Activated B cell treated with CpG ODN at 0.5 μM for 24 hours (primary cell): ENCODE results near the gene CNNM4. TPM values are rescaled to one million over a fixed set of nuclear protein-coding genes. Genes with fewer than 3 reads are reported as not detected.
A peak's percentile ranks its signal among the peaks of the same experiment; 100 is the strongest.

Experiments
- ATAC-seq: fragments of 200-7000 bp; cut with Tn5 transposase; one replicate; pipeline ENCODE4 v1.10.0; 2021; ENCODE audit warnings: low read depth, mild to moderate bottlenecking, moderate library complexity
- CTCF ChIA-PET: fragments of 350-600 bp; sonication (Branson Sonifier 250); formaldehyde crosslinking; loops from one replicate; lab custom pipeline; 2021; ENCODE audit warnings: antibody characterized with exemption; lab: Charles Lee
- POLR2A ChIA-PET: fragments of 350-600 bp; sonication (Branson Sonifier 250); formaldehyde crosslinking; loops from one replicate; lab custom pipeline; 2021; ENCODE audit warnings: antibody characterized with exemption; lab: Charles Lee
- DNase-seq: peaks from one replicate; pipeline ENCODE4 v3.0.0; 2022
- H3K27ac Mint-ChIP-seq: one replicate; pipeline ENCODE4 v1.8.0; 2020; ENCODE audit warnings: mixed read lengths
- H3K27me3 Mint-ChIP-seq: one replicate; pipeline ENCODE4 v1.8.0; 2021; ENCODE audit warnings: mixed read lengths
- H3K36me3 Mint-ChIP-seq: one replicate; pipeline ENCODE4 v1.8.0; 2021; ENCODE audit warnings: low read depth, mixed read lengths
- H3K4me1 Mint-ChIP-seq: one replicate; pipeline ENCODE4 v1.8.0; 2021; ENCODE audit warnings: mixed read lengths
- H3K4me3 Mint-ChIP-seq: one replicate; pipeline ENCODE4 v1.8.0; 2020; ENCODE audit warnings: mild to moderate bottlenecking, mixed read lengths
- H3K9me3 Mint-ChIP-seq: one replicate; pipeline ENCODE4 v1.8.0; 2020; ENCODE audit warnings: mixed read lengths
- CTCF ChIP-seq: fragments of 200-600 bp; IDR thresholded peaks from one replicate; pipeline ENCODE4 v1.8.0; 2022; ENCODE audit warnings: antibody characterized with exemption, mild to moderate bottlenecking
- intact Hi-C: fragments of 100-400 bp; cut with micrococcal nuclease; formaldehyde crosslinking; loops from one replicate; pipeline ENCODE4 v1.15.1; 2024
- total RNA-seq: library from RNA; stranded (reverse); gene quantifications from 2 replicates; pipeline ENCODE4 v1.2.3, GENCODE V29; 2022

CNNM4 gene
- total RNA-seq, 1 donor from 2014 or later = 10.0 TPM

GRCh38 chr2:96763511-96764252 is 3.0 kb downstream of the CNNM4 start:
- peak overlapping the region; percentile 70 for H3K27ac Mint-ChIP-seq
- peaks cover 81% of the 10 kb centered on the region for H3K4me1 Mint-ChIP-seq
- intact Hi-C loops = loop anchor here (2.0 to 10.0 kb wide), 4 partner anchors 94 to 899 kb away; partner anchors contain the start of genes ACTR1B, ANKRD39, ARID5A and CIAO1
- POLR2A ChIA-PET = interaction anchor here (0.6 to 4.2 kb wide), 8 partner anchors 10 to 236 kb away, joined by 3 to 40 read pairs (median 6); partner anchors contain the start of genes ANKRD39 and CNNM3
- no peaks in the 10 kb centered on the region for H3K9me3 Mint-ChIP-seq
- DNase-seq = no peak
- CTCF ChIA-PET = interaction anchor here (0.7 to 3.4 kb wide), 11 partner anchors 11 to 131 kb away, joined by 3 to 17 read pairs (median 4); partner anchors contain the start of genes ANKRD39 and LMAN2L
- H3K36me3 Mint-ChIP-seq = peaks cover 3% of the 10 kb centered on the region
- no peaks in the 10 kb centered on the region for H3K27me3 Mint-ChIP-seq
- no peak for TF ChIP-seq CTCF
- peak overlapping the region; percentile 81 for H3K4me3 Mint-ChIP-seq
- ATAC-seq = no peak

GRCh38 chr2:96764253-96764637 is 3.5 kb downstream of the CNNM4 start:
- Mint-ChIP-seq H3K27ac (peak overlapping the region; percentile 59), H3K4me3 (peak overlapping the region; percentile 81), H3K4me1 (peaks cover 80% of the 10 kb centered on the region), H3K9me3 (no peaks in the 10 kb centered on the region), H3K36me3 (peaks cover 3% of the 10 kb centered on the region), H3K27me3 (no peaks in the 10 kb centered on the region)
- ATAC-seq (no peak), DNase-seq (peak; percentile 20)
- intact Hi-C loops = loop anchor here (5.0 to 10.0 kb wide), 3 partner anchors 93 to 898 kb away; partner anchors contain the start of genes ACTR1B, ANKRD39, CIAO1 and TMEM127
- ChIA-PET POLR2A (interaction anchor here (1.6 to 4.2 kb wide), 2 partner anchors 10 to 52 kb away, joined by 4 to 40 read pairs; partner anchors contain the start of gene CNNM3), CTCF (interaction anchor here (0.6 to 3.4 kb wide), 7 partner anchors 10 to 233 kb away, joined by 3 to 17 read pairs (median 4); partner anchors contain the start of gene LMAN2L)
- TF ChIP-seq CTCF = no peak

GRCh38 chr2:96767135-96767871 is 6.6 kb downstream of the CNNM4 start:
- DNase-seq (no peak), ATAC-seq (no peak)
- Mint-ChIP-seq H3K36me3 (peaks cover 9% of the 10 kb centered on the region), H3K27me3 (no peaks in the 10 kb centered on the region), H3K9me3 (no peaks in the 10 kb centered on the region), H3K4me1 (peaks cover 75% of the 10 kb centered on the region), H3K4me3 (peak overlapping the region; percentile 56), H3K27ac (peak overlapping the region; percentile 74)
- TF ChIP-seq CTCF = no peak
- intact Hi-C loops = loop anchor here (10.0 kb wide), 1 partner anchor 503 kb away; the partner anchor contains the start of genes CIAO1 and TMEM127
- ChIA-PET CTCF (interaction anchor here (1.4 to 1.7 kb wide), 2 partner anchors 34 to 35 kb away, joined by 4 to 5 read pairs; no protein-coding TSS in a partner anchor), POLR2A (interaction anchor here (0.6 to 2.0 kb wide), 4 partner anchors 9 to 90 kb away, joined by 3 to 8 read pairs (median 4); partner anchors contain the start of gene ANKRD39)

- no peak for TF ChIP-seq CTCF
- ChIA-PET CTCF (interaction anchor here (1.4 to 1.7 kb wide), 2 partner anchors 33 to 34 kb away, joined by 4 to 5 read pairs; no protein-coding TSS in a partner anchor), POLR2A (interaction anchor here (0.8 to 2.0 kb wide), 2 partner anchors 49 to 90 kb away, joined by 3 to 8 read pairs; partner anchors contain the start of gene ANKRD39)
- Mint-ChIP-seq H3K4me1 (peaks cover 73% of the 10 kb centered on the region), H3K4me3 (peak overlapping the region; percentile 56), H3K36me3 (peaks cover 10% of the 10 kb centered on the region), H3K27ac (peak overlapping the region; percentile 74), H3K9me3 (no peaks in the 10 kb centered on the region), H3K27me3 (no peaks in the 10 kb centered on the region)
- intact Hi-C loops = loop anchor here (10.0 kb wide), 1 partner anchor 503 kb away; the partner anchor contains the start of genes CIAO1 and TMEM127
- DNase-seq (no peak), ATAC-seq (peak; percentile 69)
These were observed 7.4 kb downstream of the CNNM4 start for GRCh38 chr2:96768083-96768561.
